GM19328 (cell line): ENCODE data around the gene CREB3L4.
A peak's percentile ranks its signal among the peaks of the same experiment; 100 is the strongest.

Source experiments
- ATAC-seq: cut with Tn5 transposase; IDR thresholded peaks from one replicate; pipeline ENCODE4 v1.9.1; 2021; ENCODE audit warnings: mild to moderate bottlenecking, moderate library complexity; ENCODE audit not compliant: unreplicated experiment

Gene CREB3L4

GRCh38 chr1:153967107-153967999 is at the start of gene CREB3L4:
CREB3L4 (plus strand) TSS chr1:153967902; CDS start chr1:153968526, 624 bp downstream.
- peak; percentile 52 for ATAC-seq

GRCh38 chr1:153919876-153920852 is 47.5 kb upstream of the CREB3L4 start:
- no peak for ATAC-seq

GRCh38 chr1:153921080-153921802 is 46.5 kb upstream of the CREB3L4 start:
- ATAC-seq = no peak

GRCh38 chr1:153921803-153922075 is 46.0 kb upstream of the CREB3L4 start:
- no peak for ATAC-seq

GRCh38 chr1:153922076-153922971 is 45.4 kb upstream of the CREB3L4 start:
- peak; percentile 19 for ATAC-seq

- peak; percentile 95 for ATAC-seq
Observed at GRCh38 chr1:153922972-153923925, 44.5 kb upstream of the CREB3L4 start, which contains the start of gene GATAD2B. GATAD2B (minus strand) TSS chr1:153922972; CDS start chr1:153828347, 94,625 bp downstream.

- no peak for ATAC-seq
Observed at GRCh38 chr1:153926405-153926804, 41.3 kb upstream of the CREB3L4 start.

GRCh38 chr1:153928245-153928644 is 39.5 kb upstream of the CREB3L4 start:
- ATAC-seq = no peak

- ATAC-seq = no peak
Observed at GRCh38 chr1:153928791-153929341, 38.8 kb upstream of the CREB3L4 start.

GRCh38 chr1:153929426-153929825 is 38.3 kb upstream of the CREB3L4 start:
- no peak for ATAC-seq

GRCh38 chr1:153929981-153930948 is 37.4 kb upstream of the CREB3L4 start:
- no peak for ATAC-seq

GRCh38 chr1:153932156-153933131 is 35.3 kb upstream of the CREB3L4 start:
- ATAC-seq = no peak

- ATAC-seq = no peak
Observed at GRCh38 chr1:153933430-153933829, 34.3 kb upstream of the CREB3L4 start.

- ATAC-seq = no peak
Observed at GRCh38 chr1:153933955-153934354, 33.7 kb upstream of the CREB3L4 start.

- no peak for ATAC-seq
Observed at GRCh38 chr1:153934746-153935145, 33.0 kb upstream of the CREB3L4 start.
